ENCODE results near the gene ADGRE2.
"Not testable (repeated sequence)": the region's sequence is repeated elsewhere in the genome, so short reads cannot be mapped to it uniquely, and the experiment has no call there.

Gene ADGRE2

GRCh38 chr19:14777645-14778044 is 715 bp downstream of the ADGRE2 start:
- not testable (repeated sequence) for DNase-seq

DNA sequence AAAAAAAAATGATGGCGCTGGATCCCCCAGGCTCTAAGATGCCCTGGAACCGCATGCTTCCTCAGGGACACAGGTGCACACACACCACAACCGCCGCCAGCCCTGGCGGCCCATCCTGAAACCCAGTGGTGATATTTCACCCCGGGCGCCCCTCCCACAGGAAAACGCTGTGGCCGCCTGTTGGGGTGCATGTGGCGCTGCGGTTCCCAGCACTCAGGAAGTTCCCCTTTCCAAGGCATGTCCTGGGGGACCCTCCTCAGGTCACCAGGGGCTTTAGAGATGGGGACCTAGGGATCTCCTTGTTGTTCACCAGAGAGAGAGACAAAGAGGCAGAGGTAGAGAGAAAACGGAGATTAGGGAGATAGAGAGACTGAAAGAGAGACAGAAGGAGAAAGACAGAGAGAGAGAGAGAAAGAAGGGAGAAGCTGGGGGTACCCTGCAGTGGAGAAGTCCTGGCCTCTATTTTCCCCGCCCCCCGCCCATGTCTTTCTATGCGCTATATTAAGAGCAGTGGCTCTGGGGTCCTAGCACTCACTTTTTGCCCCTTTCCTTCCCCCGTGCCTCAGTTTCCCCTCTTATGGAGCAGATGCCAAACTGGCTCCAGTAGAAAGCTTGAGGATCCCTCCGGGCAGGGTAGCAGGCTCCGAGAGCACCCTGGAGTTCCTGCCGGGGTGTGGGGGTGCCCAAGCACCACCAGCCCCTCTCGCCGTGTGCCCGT is 2.3 kb downstream of the ADGRE2 start:
- DNase-seq = peak; percentile 52 to 55

GRCh38 chr19:14775326-14775725 is 3.0 kb downstream of the ADGRE2 start:
- DNase-seq = not testable (repeated sequence)

DNA sequence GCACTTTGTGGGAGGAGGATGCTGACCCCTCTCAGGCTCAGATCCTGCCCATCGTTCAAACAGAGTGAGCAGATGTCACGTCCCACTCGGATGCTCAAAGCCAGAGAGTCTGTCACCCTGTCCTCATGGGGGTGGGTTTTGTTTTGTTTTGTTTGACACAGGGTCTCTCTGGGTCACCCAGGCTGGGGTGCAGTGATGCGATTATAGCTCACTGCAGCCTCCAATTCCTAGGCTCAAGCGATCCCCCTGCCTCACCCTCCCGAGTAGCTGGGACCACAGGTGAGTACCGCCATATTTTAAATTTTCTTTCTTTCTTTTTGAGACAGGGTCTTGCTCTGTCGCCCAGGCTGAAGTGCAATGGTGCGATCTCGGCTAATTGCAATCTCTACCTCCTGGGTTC is 4.0 kb downstream of the ADGRE2 start:
- DNase-seq = no peak

DNA sequence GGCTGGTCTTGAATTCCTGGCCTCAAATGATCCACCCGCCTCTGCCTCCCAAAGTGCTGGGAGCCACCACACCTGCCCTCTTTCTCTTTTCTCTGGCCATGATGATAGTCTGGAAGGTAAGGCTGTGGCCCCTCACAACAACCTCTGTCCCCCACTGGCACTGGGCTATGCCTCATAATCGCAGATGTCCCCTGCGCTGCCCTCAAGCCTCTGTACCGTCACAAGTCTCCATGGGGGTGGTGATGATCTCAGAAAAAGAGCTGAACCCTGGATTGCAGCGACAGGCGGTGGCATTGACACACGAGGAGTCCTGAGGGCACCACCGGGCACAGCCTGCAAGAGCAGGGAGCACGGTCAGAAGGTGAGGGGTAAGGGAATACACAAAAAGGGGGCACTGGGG is 4.6 kb downstream of the ADGRE2 start:
- DNase-seq = not testable (repeated sequence)

DNA sequence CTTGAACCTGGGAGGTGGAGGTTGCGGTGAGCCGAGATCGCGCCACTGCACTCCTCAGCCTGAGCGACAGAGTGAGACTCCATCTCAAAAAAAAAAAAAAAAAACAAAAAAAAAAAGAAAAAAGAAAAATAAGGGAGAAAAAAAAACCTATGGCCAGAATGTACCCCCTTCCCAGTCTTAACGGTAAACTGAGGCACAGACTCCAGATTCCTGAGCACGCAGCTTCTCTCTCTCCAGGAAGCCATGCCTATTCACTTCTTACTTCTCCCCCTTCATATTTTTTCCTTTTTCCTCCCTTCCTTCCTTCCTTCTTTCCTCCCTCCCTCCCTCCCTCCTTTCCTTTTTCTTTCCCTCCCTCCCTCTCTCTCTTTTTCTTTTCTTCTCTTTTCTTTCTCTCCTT is 5.4 kb downstream of the ADGRE2 start:
- DNase-seq = no peak

GRCh38 chr19:14772467-14772866 is 5.9 kb downstream of the ADGRE2 start:
- DNase-seq = no peak

GRCh38 chr19:14770944-14771839 is 7.2 kb downstream of the ADGRE2 start:
- no peak for DNase-seq

- no peak for DNase-seq
Observed at GRCh38 chr19:14770136-14770535, 8.2 kb downstream of the ADGRE2 start.

GRCh38 chr19:14769201-14769600 is 9.2 kb downstream of the ADGRE2 start:
- DNase-seq = no peak

- DNase-seq = no peak
Observed at GRCh38 chr19:14768001-14768400, 10.4 kb downstream of the ADGRE2 start.

DNA sequence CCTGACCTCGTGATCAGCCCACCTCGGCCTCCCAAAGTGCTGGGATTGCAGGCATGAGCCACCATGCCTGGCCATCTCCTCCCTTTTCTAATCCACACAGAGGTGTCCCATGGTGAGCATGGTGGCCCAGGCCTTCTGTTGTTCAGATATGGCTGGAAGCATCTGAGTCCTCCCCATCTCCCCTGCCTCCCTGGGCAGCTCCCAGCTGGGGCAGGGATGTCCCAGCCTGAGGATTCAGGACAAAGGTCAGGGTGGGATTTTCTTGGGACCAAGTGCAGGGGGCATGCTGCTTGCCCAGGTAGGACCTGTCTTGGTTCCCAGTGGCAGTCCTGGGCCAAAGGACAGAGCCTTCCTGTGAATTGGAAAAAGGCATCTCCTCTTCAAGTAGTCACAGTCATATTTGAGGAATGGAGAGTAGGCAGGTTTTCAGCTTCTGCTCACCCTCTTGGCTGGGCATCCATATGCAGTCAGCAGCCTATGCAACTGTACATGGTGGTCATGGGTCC is 10.8 kb downstream of the ADGRE2 start:
- no peak for DNase-seq

- DNase-seq = not testable (repeated sequence)
Observed at GRCh38 chr19:14765841-14766240, 12.5 kb downstream of the ADGRE2 start.

DNA sequence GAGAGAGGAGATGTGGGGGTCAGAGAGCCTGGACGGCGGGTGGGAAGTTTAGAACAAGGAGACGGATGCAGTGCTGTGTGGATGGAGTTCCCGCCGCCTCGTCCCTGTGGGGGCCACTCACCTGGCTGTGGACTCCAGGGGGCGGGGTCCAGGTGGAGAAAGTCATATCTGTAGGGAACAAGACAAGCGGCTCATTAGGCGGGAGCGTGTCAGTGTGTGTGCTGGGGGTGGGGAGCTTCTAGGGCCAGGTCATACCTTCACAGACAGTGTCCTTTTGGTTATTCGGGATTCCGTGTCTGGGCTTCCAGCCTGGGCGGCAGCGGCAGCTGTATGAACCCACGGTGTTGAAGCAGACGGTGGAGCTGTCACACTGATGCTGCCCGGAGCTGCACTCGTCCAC is 13.0 kb downstream of the ADGRE2 start:
- not testable (repeated sequence) for DNase-seq

DNA sequence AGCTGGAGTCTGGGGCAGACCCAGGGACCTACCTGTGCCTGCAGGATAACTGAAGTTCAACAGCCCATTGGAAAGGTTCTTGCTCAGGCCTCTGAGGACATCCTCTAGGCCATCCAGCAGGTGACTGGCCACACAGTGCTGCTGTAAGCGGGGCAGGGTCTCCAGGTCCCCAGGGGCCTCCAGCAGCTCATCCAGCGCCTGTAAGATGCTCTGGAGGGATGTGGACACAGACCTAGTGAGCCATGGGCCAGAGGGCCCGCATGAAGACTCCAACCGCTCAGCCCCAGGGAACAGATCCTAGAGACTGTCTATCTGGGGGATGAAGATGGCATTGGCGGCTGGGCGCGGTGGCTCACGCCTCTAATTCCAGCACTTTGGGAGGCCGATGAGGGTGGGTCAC is 14.0 kb downstream of the ADGRE2 start:
- DNase-seq = no peak

DNA sequence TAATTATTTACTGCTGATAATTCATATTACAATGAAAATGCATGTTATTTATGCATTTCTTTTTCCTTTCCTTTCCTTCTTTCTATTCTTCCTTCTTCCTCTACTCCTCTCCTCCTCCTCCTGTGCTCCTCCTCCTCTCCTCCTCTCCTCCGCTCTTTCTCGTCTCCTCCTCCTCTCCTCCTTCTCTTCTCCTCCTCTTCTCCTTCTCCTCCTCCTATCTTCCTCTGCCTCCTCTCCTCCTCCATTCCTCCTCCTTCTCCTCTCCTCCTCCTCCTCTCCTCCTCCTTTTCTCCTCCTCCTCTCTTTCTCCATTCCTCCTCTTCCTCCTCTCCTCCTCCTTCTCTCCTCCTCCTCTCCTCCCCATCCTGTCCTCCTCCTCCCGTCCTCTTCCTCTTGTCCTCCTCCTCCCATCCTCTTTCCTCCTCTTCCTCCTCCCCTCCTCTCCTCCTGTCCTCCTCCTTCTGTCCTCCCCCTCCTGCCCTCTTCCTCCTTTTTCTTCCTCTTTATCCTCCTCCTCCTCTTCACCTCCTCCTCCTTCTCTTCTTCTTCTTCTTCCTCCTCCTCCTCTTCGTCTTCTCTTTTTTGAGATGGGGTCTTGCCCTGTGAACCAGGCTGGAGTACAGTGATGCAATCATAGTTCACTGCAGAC is 14.7 kb downstream of the ADGRE2 start:
- no peak for DNase-seq

- no peak for DNase-seq
Observed at GRCh38 chr19:14762111-14762510, 16.2 kb downstream of the ADGRE2 start.

- no peak for DNase-seq
Observed at GRCh38 chr19:14761607-14762006, 16.8 kb downstream of the ADGRE2 start.

DNA sequence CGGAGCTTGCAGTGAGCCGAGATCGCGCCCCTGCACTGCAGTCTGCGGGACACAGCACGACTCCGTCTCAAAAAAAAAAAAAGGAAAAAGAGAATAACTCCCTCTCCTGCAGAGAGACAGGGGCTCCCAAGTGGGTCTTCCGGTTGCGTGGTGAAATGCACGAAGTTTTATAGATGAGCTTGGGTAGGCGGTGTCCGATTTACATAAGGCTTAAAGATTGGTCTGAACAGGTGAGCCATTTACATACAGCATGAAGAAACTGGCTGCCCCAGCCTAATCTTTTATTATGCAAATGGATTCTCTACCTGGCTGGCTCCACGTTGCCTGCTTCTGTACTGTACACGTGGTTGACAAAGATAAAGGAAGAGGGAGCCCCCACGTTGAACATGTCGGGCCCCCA is 19.5 kb downstream of the ADGRE2 start:
- DNase-seq = no peak

DNA sequence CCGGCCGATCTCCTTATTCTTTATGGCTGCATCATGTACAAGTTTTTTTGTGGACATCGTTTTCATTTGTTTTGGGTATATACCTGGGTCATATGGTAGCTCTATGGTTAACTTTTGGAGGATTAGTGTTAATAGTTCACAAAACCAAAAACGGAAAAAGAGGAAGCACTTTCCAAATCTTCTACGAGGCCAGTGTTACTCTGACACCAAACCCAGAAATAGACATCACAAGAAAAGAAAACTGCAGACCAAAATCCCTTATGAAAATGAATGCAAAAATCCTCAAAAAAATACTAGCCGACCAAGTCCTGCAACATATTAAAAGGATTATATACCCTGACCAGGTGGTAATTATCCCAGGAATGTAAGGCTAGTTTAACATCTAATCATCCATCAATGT is 29.8 kb downstream of the ADGRE2 start:
- DNase-seq = peak; percentile 61 to 69

DNA sequence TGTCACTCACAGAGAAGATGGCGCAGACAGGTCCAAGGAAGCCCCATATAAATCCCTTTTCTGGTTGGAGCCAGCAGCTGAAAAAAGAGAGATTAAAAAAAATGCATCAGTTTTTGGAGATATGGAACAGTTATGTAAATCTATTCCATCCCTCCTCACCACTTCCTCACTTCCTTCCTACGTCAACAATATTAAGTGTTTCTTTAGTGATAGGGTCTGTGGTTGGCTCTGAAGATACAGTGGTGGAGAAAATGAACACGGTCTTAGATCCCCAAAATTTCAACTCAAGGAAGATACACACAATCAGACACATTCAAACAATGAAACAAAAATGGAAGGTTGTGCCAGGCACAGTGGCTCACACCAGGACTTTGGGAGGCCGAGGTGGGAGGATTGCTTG is 31.5 kb downstream of the ADGRE2 start:
- DNase-seq = peak; percentile 43 to 44

DNA sequence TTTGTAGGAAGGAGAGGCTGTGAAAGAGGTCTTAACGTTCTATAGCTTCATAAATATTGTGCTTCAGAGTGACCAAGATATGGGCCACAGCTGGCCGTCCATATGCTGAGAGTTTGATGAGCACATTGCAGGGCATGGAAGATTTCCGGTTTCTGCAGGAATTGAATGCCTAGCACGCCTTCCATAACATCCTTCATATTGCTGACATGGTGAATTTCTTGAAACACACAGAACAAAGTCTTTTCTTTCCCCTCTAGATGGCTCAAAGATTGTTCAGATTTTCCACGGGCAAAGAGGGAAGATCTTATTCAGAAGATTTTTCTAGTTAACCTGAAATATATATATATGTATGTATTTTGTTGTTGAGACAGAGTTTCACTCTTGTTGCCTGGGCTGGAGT is 42.4 kb downstream of the ADGRE2 start:
- DNase-seq = no peak

DNA sequence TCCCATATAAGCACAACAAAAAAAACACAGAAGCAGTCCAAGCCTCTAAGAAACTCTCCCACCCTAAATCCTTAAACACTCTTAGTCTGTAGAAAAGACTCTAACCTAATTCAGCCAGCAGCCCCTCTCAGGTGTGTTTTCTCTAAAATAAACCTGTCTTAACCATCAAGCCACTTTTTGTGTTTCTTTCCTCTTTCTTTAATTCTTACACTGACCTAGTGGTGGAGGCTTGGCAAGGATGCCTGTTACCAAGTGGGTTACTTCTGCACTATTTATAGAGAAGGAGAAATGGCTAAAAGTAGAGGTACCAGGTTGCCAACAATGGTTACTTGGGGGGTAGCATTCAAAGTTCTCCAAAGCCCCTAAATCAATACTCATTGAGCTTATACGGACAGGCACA is 44.8 kb downstream of the ADGRE2 start:
- DNase-seq = no peak

DNA sequence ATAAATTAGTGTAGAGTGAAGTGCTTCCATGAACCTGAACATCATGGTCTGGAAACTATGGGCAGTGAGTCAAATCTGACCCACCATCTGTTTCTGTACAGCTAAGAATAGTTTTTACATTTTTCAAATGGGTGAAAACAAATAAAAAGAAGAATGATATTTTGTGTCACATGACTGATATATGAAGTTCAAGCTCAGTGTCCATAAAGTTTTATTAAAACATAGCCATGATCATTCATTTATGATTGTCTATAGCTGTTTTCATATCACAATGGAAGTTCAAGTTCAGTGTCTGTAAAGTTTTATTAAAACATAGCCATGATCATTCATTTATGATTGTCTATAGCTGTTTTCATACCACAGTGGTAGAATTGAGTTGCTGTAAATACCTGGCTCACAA is 45.9 kb downstream of the ADGRE2 start:
- no peak for DNase-seq
